IMR-90 (cell line): ENCODE measurements around the gene VASN. TPM values are rescaled to one million over a fixed set of nuclear protein-coding genes. Genes with fewer than 3 reads are reported as not detected.

ENCODE experiments used
- ATAC-seq: fragments of 200-7000 bp; cut with Tn5 transposase; 2 replicates; pipeline ENCODE4 v1.9.1; 2020; ENCODE audit warnings: low read depth, mild to moderate bottlenecking, moderate library complexity
- BruUV-seq: library from RNA; stranded (reverse); fragments of 400-500 nt; replicated peaks from 2 replicates; lab custom pipeline; 2021; lab: Mats Ljungman, UMichigan
- CTCF ChIA-PET: fragments of 300-600 bp; formaldehyde crosslinking; extraction: SDS; loops from one replicate; lab custom pipeline; 2021; ENCODE audit warnings: antibody characterized with exemption; lab: Yijun Ruan, JAX
- POLR2A ChIA-PET: fragments of 300-600 bp; sonication (Branson Sonifier 250); formaldehyde crosslinking; loops from one replicate; lab custom pipeline; 2022; ENCODE audit warnings: antibody characterized with exemption; ENCODE audit not compliant: unreplicated experiment; lab: Charles Lee
- DNase-seq: peaks from one replicate; pipeline ENCODE4 v3.0.0; 2013
- H2AFZ ChIP-seq: replicated peaks from 2 replicates; pipeline ENCODE3; 2013; ENCODE audit warnings: low read length, mild to moderate bottlenecking; ENCODE audit not compliant: poor library complexity
- H2AK5ac ChIP-seq: 2 replicates; pipeline ENCODE4 v1.6.1; 2013; ENCODE audit warnings: low read depth, low read length, inconsistent platforms
- H2AK9ac ChIP-seq: replicated peaks from 2 replicates; pipeline ENCODE3; 2013; ENCODE audit warnings: mild to moderate bottlenecking, low read depth, low read length, moderate library complexity; ENCODE audit not compliant: poor library complexity
- H2BK120ac ChIP-seq: 2 replicates; pipeline ENCODE4 v1.6.1; 2013; ENCODE audit warnings: low read depth, low read length, inconsistent platforms
- H2BK15ac ChIP-seq: 3 replicates; pipeline ENCODE4 v1.6.1; 2013; ENCODE audit warnings: low read depth, low read length, inconsistent platforms
- H2BK20ac ChIP-seq: 2 replicates; pipeline ENCODE4 v1.6.1; 2013; ENCODE audit warnings: low read depth, mild to moderate bottlenecking, inconsistent platforms, low read length, moderate library complexity
- H2BK5ac ChIP-seq: 2 replicates; pipeline ENCODE4 v1.6.1; 2013; ENCODE audit warnings: mild to moderate bottlenecking, low read depth, low read length, inconsistent platforms; ENCODE audit not compliant: poor library complexity, severe bottlenecking
- H3K14ac ChIP-seq: replicated peaks from 2 replicates; pipeline ENCODE4 v1.6.1; 2013; ENCODE audit warnings: low read depth, low read length, inconsistent platforms
- H3K18ac ChIP-seq: 2 replicates; pipeline ENCODE4 v1.6.1; 2013; ENCODE audit warnings: low read depth, low read length, control low read depth
- H3K23ac ChIP-seq: 2 replicates; pipeline ENCODE4 v1.6.1; 2013; ENCODE audit warnings: low read depth, low read length, inconsistent platforms
- H3K27ac ChIP-seq: 2 replicates; pipeline ENCODE4 v1.5.1; 2013; ENCODE audit warnings: mild to moderate bottlenecking, control low read depth, low read length; ENCODE audit not compliant: insufficient read depth
- H3K27me3 ChIP-seq: 2 replicates; pipeline ENCODE4 v1.6.1; 2013; ENCODE audit warnings: low read length; ENCODE audit not compliant: control insufficient read depth, insufficient read depth
- H3K36me3 ChIP-seq: 2 replicates; pipeline ENCODE4 v1.6.1; 2013; ENCODE audit warnings: low read length, mixed read lengths; ENCODE audit not compliant: control insufficient read depth, insufficient read depth
- H3K4ac ChIP-seq: 2 replicates; pipeline ENCODE4 v1.6.1; 2013; ENCODE audit warnings: low read depth, low read length, inconsistent platforms
- H3K4me1 ChIP-seq: 2 replicates; pipeline ENCODE4 v1.6.1; 2013; ENCODE audit warnings: low read length, mixed read lengths; ENCODE audit not compliant: control insufficient read depth, insufficient read depth
- H3K4me2 ChIP-seq: 2 replicates; pipeline ENCODE4 v1.6.1; 2013; ENCODE audit warnings: low read depth, mild to moderate bottlenecking, control low read depth, low read length, moderate library complexity
- H3K4me3 ChIP-seq: 2 replicates; pipeline ENCODE4 v1.5.1; 2013; ENCODE audit warnings: low read depth, mild to moderate bottlenecking, control low read depth, low read length, moderate library complexity; ENCODE audit not compliant: insufficient read depth
- H3K56ac ChIP-seq: 2 replicates; pipeline ENCODE4 v1.6.1; 2013; ENCODE audit warnings: low read length, inconsistent platforms; ENCODE audit not compliant: insufficient read depth; ENCODE audit errors: extremely low read depth
- H3K79me1 ChIP-seq, 2 experiments: 2 replicates each; pipeline ENCODE4 v1.6.1; 2013; ENCODE audit warnings: low read length in 2 of 2, inconsistent platforms in 1 of 2, low read depth in 1 of 2
- H3K9ac ChIP-seq: 2 replicates; pipeline ENCODE4 v1.6.1; 2013; ENCODE audit warnings: low read depth, low read length, control low read depth
- H3K9me1 ChIP-seq: 2 replicates; pipeline ENCODE4 v1.6.1; 2013; ENCODE audit warnings: low read length, inconsistent platforms; ENCODE audit not compliant: insufficient read depth
- H3K9me3 ChIP-seq: 2 replicates; pipeline ENCODE4 v1.6.1; 2013; ENCODE audit warnings: low read length; ENCODE audit not compliant: control insufficient read depth, insufficient read depth
- H4K20me1 ChIP-seq: 2 replicates; pipeline ENCODE4 v1.6.1; 2013; ENCODE audit warnings: low read length, inconsistent platforms; ENCODE audit not compliant: insufficient read depth
- H4K5ac ChIP-seq: 2 replicates; pipeline ENCODE4 v1.6.1; 2013; ENCODE audit warnings: mild to moderate bottlenecking, low read depth, low read length, control low read depth
- H4K8ac ChIP-seq, 2 experiments: 2 replicates each; pipeline ENCODE4 v1.6.1; 2013; ENCODE audit warnings: low read depth in 2 of 2, low read length in 2 of 2, control low read depth in 1 of 2, inconsistent platforms in 1 of 2
- H4K91ac ChIP-seq: 2 replicates; pipeline ENCODE4 v1.6.1; 2013; ENCODE audit warnings: low read depth, low read length, inconsistent platforms; ENCODE audit not compliant: insufficient read depth
- BHLHE40 ChIP-seq: fragments of 150-350 bp; IDR thresholded peaks from 2 replicates; pipeline ENCODE4 v1.6.1; 2016; ENCODE audit warnings: mild to moderate bottlenecking, low read depth, low read length
- CEBPB ChIP-seq: IDR thresholded peaks from 2 replicates; pipeline ENCODE4 v1.6.1; 2012; ENCODE audit warnings: low read depth, low read length, improper control_type of control experiment
- POLR2A ChIP-seq: IDR thresholded peaks from 2 replicates; pipeline ENCODE4 v1.6.1; 2012; ENCODE audit warnings: mild to moderate bottlenecking, low read depth, low read length
- WGBS, 2 experiments: methylation state at CpG; one replicate each; pipeline versions ENCODE4 v1.1.5 to v1.1.7; 2013; ENCODE audit warnings: missing lambda C conversion rate in 2 of 2; ENCODE audit not compliant: insufficient read length in 1 of 2; ENCODE audit errors: extremely low coverage in 2 of 2; 5-methylcytosine and 5-hydroxymethylcytosine counted together
- dilution Hi-C: fragments of 300-500 bp; cut with HindIII; formaldehyde crosslinking; loops from one replicate; pipeline ENCODE4 v1.14.3; 2018; ENCODE audit warnings: low sequenced_read_pairs; ENCODE audit not compliant: unreplicated experiment
- in situ Hi-C: fragments of 300-500 bp; cut with MboI; formaldehyde crosslinking; loops from 3 replicates; pipeline ENCODE4 v1.14.3; 2019; ENCODE audit warnings: low sequenced_read_pairs, inconsistent platforms, mixed read lengths
- intact Hi-C: fragments of 100-400 bp; cut with micrococcal nuclease; formaldehyde crosslinking; loops from 2 replicates; pipeline ENCODE4 v1.10.0; 2022
- polyA plus RNA-seq, 3 experiments: library from polyadenylated mRNA; depleted of rRNA; stranded (reverse); fragments of >200 nt; gene quantifications; 2 replicates each; pipeline ENCODE4 v1.2.3, GENCODE V29; 2012; ENCODE audit warnings: low replicate concordance in 1 of 3
- total RNA-seq: library from RNA; depleted of rRNA; stranded (reverse); fragments of >200 nt; gene quantifications from 2 replicates; pipeline ENCODE4 v1.2.3, GENCODE V29; 2012

VASN gene
- total and polyA plus RNA-seq, 2 of the 4 experiments (the other 2 are of a cell fraction), result 9.3 to 87.2 TPM

DNA sequence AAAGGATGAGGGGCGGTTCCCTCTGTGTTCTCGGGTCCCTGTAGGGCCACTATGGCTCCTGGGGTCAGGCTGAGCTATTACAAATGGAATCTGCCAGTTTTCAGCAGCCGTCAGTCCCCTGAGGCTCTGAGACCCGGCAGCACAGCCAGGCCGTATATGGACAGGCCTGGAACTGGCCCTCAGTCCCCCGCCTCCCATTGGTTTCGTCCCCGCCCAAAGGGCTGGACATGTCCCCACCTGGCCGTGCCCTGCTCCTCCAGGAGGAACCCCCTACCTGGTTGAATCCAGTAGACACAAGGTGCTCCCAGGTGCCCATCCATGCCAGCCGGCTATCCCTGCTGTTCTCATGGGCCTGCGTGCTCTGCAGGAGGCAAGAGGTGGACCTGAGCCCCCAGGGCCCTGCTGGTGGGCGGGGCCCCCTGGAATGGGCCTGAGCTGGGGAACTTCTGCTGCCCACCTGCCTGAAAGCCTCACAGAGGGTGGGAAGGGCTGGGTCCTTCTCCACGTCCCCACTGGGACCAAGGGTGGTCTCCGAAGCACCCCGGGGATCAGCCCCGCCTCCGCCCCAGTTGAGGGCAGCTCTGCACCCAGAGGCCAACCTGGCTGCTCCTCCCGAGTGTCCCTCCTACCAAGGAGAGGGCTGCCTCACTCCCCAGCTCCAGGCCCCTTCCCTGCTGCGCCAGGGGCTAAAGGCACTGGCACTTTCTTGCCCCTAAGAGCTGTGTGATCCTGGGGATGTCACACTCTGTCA, 16.8 kb downstream of the VASN start (continued):
- no peak for TF ChIP-seq BHLHE40
- TF ChIP-seq CEBPB, result no peak

DNA sequence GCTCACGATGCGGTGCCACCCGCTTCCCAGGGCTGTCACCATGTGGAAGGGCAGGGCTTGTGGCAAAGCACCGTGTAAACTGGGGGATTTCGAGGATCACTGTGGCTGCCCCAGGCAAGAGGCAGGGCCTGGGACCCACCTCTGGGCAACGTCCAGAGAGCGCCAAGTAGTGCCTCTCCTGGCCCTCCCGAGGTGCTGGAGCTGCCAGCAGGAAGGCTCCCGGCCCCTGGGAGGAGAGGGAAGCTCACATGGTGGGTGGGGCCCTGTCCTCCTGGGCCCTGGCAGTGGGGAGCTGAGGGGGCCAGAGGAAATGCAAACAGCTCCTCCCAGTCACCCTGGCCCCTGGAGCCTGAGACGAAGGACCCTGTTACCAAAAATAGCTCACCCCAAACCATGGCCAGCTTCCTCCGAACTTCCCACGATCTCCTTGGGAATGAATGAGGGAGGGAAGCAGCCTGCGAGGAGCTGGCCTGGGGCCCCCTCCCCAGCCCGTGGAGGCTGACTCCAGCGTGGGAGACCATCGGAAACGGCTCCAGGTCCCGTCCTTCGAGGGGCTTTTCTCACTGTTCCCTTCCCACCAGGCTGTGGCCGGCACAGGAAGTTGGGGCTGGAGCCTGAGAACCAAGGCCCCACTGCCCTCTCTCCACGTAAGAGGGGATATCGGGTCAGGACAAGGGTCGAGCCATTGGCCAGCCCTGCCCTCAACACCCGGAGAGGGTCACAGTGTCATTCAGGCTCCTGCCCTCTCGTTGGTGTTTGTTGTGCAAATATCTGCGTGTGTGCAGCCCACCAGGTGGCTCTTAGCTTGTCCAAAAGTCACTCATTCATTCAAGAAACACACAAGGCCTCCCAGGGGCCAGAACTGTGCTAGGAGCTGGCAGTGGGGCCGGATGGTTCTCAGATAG, 17.7 kb downstream of the VASN start:
- Histone ChIP-seq H3K79me1 (peaks cover 0 to 69% of the 10 kb centered on the region in 2 experiments; a peak in 2 of 4 replicates), H2BK20ac (peak overlapping the region; percentile 62; the same call in 1 of the 2 replicates), H4K8ac (peak overlapping the region; percentile 36 to 74; a peak in 1 of 4 replicates), H4K20me1 (peaks cover 29% of the 10 kb centered on the region), H3K27ac (no peak overlapping the region; the same call in 1 of the 2 replicates), H3K18ac (no peak overlapping the region), H3K56ac (no peak overlapping the region), H2BK15ac (0 out of 3 replicates have a peak overlapping the region, but pooled peaks have one; percentile 20), H4K91ac (peak overlapping the region; percentile 88), H2AK5ac (peak overlapping the region; percentile 96), H3K4ac (peak overlapping the region; percentile 90), H3K4me2 (no peak overlapping the region), H3K36me3 (peaks cover 3% of the 10 kb centered on the region), H3K9me1 (peaks cover 24% of the 10 kb centered on the region), H3K4me1 (peaks cover 48% of the 10 kb centered on the region), H3K14ac (peak overlapping the region; percentile 92), H3K9ac (no peak overlapping the region), H3K9me3 (no peaks in the 10 kb centered on the region), H3K27me3 (no peaks in the 10 kb centered on the region), H2AFZ (peak overlapping the region; percentile 32), H3K4me3 (no peak overlapping the region), H3K23ac (0 out of 2 replicates have a peak overlapping the region, but pooled peaks have one; percentile 79), H2BK120ac (peak overlapping the region; percentile 62), H2BK5ac (peak overlapping the region; percentile 67), H2AK9ac (peak overlapping the region; percentile 94), H4K5ac (no peak overlapping the region; the same call in 1 of the 2 replicates)
- intact Hi-C loops, result no loop called here
- TF ChIP-seq POLR2A (0 out of 2 replicates have a peak, but pooled peaks have one; percentile 21), CEBPB (no peak)
- ChIA-PET POLR2A (interaction anchor here (0.5 kb wide), 1 partner anchor 10 kb away, joined by 5 read pairs; no protein-coding TSS in a partner anchor), CTCF (interaction anchor here (0.9 to 1.2 kb wide), 2 partner anchors 13 to 30 kb away, joined by 3 to 5 read pairs; no protein-coding TSS in a partner anchor)
- DNase-seq (no peak), ATAC-seq (no peak)
- dilution Hi-C loops, result no loop called here
- in situ Hi-C loops, result no loop called here
- no TSS peak for BruUV-seq
- WGBS, 2 experiments, result 73% methylated on average over 13 of the region's 27 CpGs; no CpG with 5 or more reads in 1 of the 2 experiments
